Karpas-422 (cell line): Measurements from ENCODE around the gene DSE. TPM values are rescaled to one million over a fixed set of nuclear protein-coding genes. Genes with fewer than 3 reads are reported as not detected.

Experiments
- DNase-seq: peaks from one replicate; pipeline ENCODE4 v3.0.0-alpha.2; 2015
- H2AFZ ChIP-seq: fragments of 200-600 bp; sonication (generic); 2 replicates; pipeline ENCODE4 v1.6.1; 2014; ENCODE audit warnings: antibody characterized with exemption, low read length, mixed read lengths
- H3K27ac ChIP-seq: fragments of 200-600 bp; sonication (generic); 2 replicates; pipeline ENCODE4 v1.5.1; 2014; ENCODE audit warnings: mild to moderate bottlenecking, low read length, moderate library complexity
- H3K27me3 ChIP-seq: fragments of 200-600 bp; sonication (generic); 2 replicates; pipeline ENCODE4 v1.6.1; 2014; ENCODE audit warnings: low read length, mixed read lengths
- H3K36me3 ChIP-seq: fragments of 200-600 bp; sonication (generic); 2 replicates; pipeline ENCODE4 v1.6.1; 2014; ENCODE audit warnings: low read length, mixed read lengths; ENCODE audit not compliant: insufficient read depth
- H3K4me1 ChIP-seq: fragments of 200-600 bp; sonication (generic); 2 replicates; pipeline ENCODE4 v1.6.1; 2014; ENCODE audit warnings: mild to moderate bottlenecking, low read length, mixed read lengths
- H3K4me2 ChIP-seq: fragments of 200-600 bp; sonication (generic); 2 replicates; pipeline ENCODE4 v1.6.1; 2014; ENCODE audit warnings: low read length, low read depth, mild to moderate bottlenecking; ENCODE audit not compliant: poor library complexity, severe bottlenecking
- H3K4me3 ChIP-seq: fragments of 200-600 bp; sonication (generic); 2 replicates; pipeline ENCODE4 v1.5.1; 2014; ENCODE audit warnings: mild to moderate bottlenecking, antibody characterized with exemption, low read length, mixed read lengths
- H3K79me2 ChIP-seq: fragments of 200-600 bp; sonication (generic); 2 replicates; pipeline ENCODE4 v1.6.1; 2014; ENCODE audit warnings: mild to moderate bottlenecking, low read length, mixed read lengths
- H3K9ac ChIP-seq: fragments of 200-600 bp; sonication (generic); 2 replicates; pipeline ENCODE4 v1.6.0; 2014; ENCODE audit warnings: low read length
- H3K9me2 ChIP-seq: fragments of 200-600 bp; sonication (generic), shearing (Covaris generic); replicated peaks from 2 replicates; pipeline ENCODE4 v1.6.0; 2014; ENCODE audit warnings: mild to moderate bottlenecking, low read length, moderate library complexity; ENCODE audit not compliant: insufficient read depth
- H3K9me3 ChIP-seq: fragments of 300-700, 200-600 bp; sonication (generic); 2 replicates; pipeline ENCODE4 v1.6.1; 2014; ENCODE audit warnings: low read length, mixed read lengths
- H4K20me1 ChIP-seq: fragments of 200-600 bp; sonication (generic); 2 replicates; pipeline ENCODE4 v1.6.1; 2014; ENCODE audit warnings: mild to moderate bottlenecking, antibody characterized with exemption, low read length, low read depth; ENCODE audit not compliant: insufficient read depth
- total RNA-seq: library from RNA; depleted of rRNA; stranded (reverse); fragments of >200 nt; shearing (Covaris generic); gene quantifications from 2 replicates; pipeline ENCODE4 v1.2.3, GENCODE V29; 2014; ENCODE audit warnings: low replicate concordance

The DSE gene
- total RNA-seq, 1 experiment from 2014 or later, result 7.5 TPM

GRCh38 chr6:116351101-116351500, 19.6 kb upstream of the DSE start:
- H3K27me3 ChIP-seq, result no peaks in the 10 kb centered on the region
- H3K9me2 ChIP-seq, result no peaks in the 10 kb centered on the region
- DNase-seq, result no peak
- H3K9me3 ChIP-seq, result no peaks in the 10 kb centered on the region
- H3K79me2 ChIP-seq, result no peaks in the 10 kb centered on the region
- H3K4me3 ChIP-seq, result no peak overlapping the region
- H3K4me1 ChIP-seq, result no peaks in the 10 kb centered on the region
- no peak overlapping the region for H2AFZ ChIP-seq
- H4K20me1 ChIP-seq, result no peaks in the 10 kb centered on the region
- no peaks in the 10 kb centered on the region for H3K36me3 ChIP-seq
- no peak overlapping the region for H3K9ac ChIP-seq
- no peak overlapping the region for H3K27ac ChIP-seq
- H3K4me2 ChIP-seq, result no peak overlapping the region

DNA sequence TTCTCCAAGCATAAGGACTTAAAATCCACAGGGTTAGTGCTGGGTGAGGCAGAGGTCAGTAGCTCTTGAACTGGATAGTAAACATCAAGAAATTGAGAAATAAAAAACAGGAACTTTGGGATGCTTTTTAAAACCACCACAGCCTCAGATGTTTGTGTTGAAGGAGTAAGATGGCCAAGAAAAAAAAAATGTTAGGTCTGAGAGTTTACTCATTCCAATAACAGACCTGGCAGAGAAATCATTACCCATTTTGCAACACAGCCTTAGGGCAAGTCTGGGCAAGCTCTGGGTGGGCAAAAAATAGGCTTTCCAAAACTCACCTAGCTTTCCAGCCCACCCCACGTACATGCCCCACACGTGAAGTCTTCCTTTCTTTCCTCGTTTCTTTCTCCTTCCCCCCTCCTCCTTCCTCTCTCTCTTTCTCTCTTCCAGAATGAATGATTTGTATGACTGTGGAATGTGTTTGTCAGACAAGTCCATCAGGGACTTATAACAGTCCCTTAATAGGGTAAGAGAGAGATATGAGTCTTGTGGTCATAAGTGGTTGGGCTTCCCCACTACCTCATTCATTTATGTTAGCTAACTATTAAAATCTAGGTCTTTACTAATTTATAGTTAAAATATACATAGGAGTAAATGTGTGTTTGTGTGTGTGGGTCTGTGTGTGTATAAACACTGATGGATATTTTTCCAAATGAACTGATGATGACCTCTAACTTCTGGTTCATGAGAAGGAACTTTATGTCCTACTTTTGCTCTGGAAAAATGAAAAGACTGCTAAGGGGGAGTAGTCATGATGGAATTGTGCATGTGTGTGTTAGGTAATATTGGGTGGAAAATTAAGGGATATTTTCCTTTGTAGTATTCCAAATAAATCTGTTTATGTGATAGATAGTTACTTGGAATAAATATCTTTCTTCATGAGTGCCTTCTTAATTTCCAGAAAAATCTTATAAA, 18.0 kb upstream of the DSE start:
- H3K9me3 ChIP-seq, result no peaks in the 10 kb centered on the region
- H3K27me3 ChIP-seq, result no peaks in the 10 kb centered on the region
- H4K20me1 ChIP-seq, result no peaks in the 10 kb centered on the region
- H3K4me2 ChIP-seq, result no peak overlapping the region
- no peak overlapping the region for H3K27ac ChIP-seq
- H3K9ac ChIP-seq, result no peak overlapping the region
- H3K4me1 ChIP-seq, result no peaks in the 10 kb centered on the region
- no peak for DNase-seq
- H3K4me3 ChIP-seq, result no peak overlapping the region
- H3K79me2 ChIP-seq, result no peaks in the 10 kb centered on the region
- no peaks in the 10 kb centered on the region for H3K9me2 ChIP-seq
- no peaks in the 10 kb centered on the region for H3K36me3 ChIP-seq
- H2AFZ ChIP-seq, result no peak overlapping the region

- no peaks in the 10 kb centered on the region for H3K79me2 ChIP-seq
- H3K36me3 ChIP-seq, result no peaks in the 10 kb centered on the region
- no peak overlapping the region for H3K27ac ChIP-seq
- H3K9me3 ChIP-seq, result no peaks in the 10 kb centered on the region
- no peak overlapping the region for H3K4me3 ChIP-seq
- no peak overlapping the region for H3K4me2 ChIP-seq
- H3K27me3 ChIP-seq, result no peaks in the 10 kb centered on the region
- no peaks in the 10 kb centered on the region for H3K9me2 ChIP-seq
- no peaks in the 10 kb centered on the region for H4K20me1 ChIP-seq
- H3K9ac ChIP-seq, result no peak overlapping the region
- H2AFZ ChIP-seq, result no peak overlapping the region
- DNase-seq, result no peak
- no peaks in the 10 kb centered on the region for H3K4me1 ChIP-seq
These were observed 16.5 kb upstream of the DSE start for GRCh38 chr6:116354236-116354635.

DNA sequence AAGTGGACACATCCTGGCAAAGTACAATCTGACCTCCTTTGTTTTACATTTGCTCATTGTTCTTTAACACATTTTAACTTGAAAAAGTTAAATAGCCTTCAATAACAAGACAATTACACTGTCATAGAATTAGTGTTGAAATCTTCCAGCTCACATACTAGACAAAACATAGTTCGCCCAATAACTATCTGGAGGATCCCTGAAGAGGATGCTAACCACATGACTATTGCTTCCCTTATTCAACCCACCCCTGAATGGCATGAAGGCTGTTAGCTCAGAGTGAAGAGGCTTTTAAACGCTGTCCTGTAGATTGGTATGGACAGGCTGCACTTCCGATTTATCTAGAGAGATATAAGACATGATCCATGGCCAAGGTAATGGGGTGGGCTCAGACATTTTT, 15.0 kb upstream of the DSE start:
- Histone ChIP-seq H3K4me2 (no peak overlapping the region), H3K79me2 (no peaks in the 10 kb centered on the region), H3K9me2 (no peaks in the 10 kb centered on the region), H3K9me3 (no peaks in the 10 kb centered on the region), H3K36me3 (no peaks in the 10 kb centered on the region), H3K4me3 (no peak overlapping the region), H2AFZ (no peak overlapping the region), H3K27ac (no peak overlapping the region), H3K4me1 (no peaks in the 10 kb centered on the region), H4K20me1 (no peaks in the 10 kb centered on the region), H3K9ac (no peak overlapping the region), H3K27me3 (no peaks in the 10 kb centered on the region)
- DNase-seq, result no peak

GRCh38 chr6:116359131-116359530, 11.6 kb upstream of the DSE start:
- DNase-seq, result no peak

GRCh38 chr6:116359835-116360234, 10.9 kb upstream of the DSE start:
- no peak overlapping the region for H3K4me2 ChIP-seq
- H3K79me2 ChIP-seq, result no peaks in the 10 kb centered on the region
- no peaks in the 10 kb centered on the region for H3K4me1 ChIP-seq
- no peaks in the 10 kb centered on the region for H4K20me1 ChIP-seq
- H2AFZ ChIP-seq, result no peak overlapping the region
- H3K4me3 ChIP-seq, result no peak overlapping the region
- DNase-seq, result no peak
- no peaks in the 10 kb centered on the region for H3K27me3 ChIP-seq
- no peaks in the 10 kb centered on the region for H3K9me2 ChIP-seq
- H3K9ac ChIP-seq, result no peak overlapping the region
- H3K27ac ChIP-seq, result no peak overlapping the region
- no peaks in the 10 kb centered on the region for H3K9me3 ChIP-seq
- H3K36me3 ChIP-seq, result no peaks in the 10 kb centered on the region

More at GRCh38 chr6:116359131-116359530, 11.6 kb upstream of the DSE start:
- H3K9me2 ChIP-seq, result no peaks in the 10 kb centered on the region
- H3K4me3 ChIP-seq, result no peak overlapping the region
- H4K20me1 ChIP-seq, result no peaks in the 10 kb centered on the region
- no peaks in the 10 kb centered on the region for H3K4me1 ChIP-seq
- no peak overlapping the region for H3K4me2 ChIP-seq
- no peak overlapping the region for H3K9ac ChIP-seq
- H3K27ac ChIP-seq, result no peak overlapping the region
- H3K27me3 ChIP-seq, result no peaks in the 10 kb centered on the region
- no peaks in the 10 kb centered on the region for H3K9me3 ChIP-seq
- H3K36me3 ChIP-seq, result no peaks in the 10 kb centered on the region
- H2AFZ ChIP-seq, result no peak overlapping the region
- no peaks in the 10 kb centered on the region for H3K79me2 ChIP-seq

DNA sequence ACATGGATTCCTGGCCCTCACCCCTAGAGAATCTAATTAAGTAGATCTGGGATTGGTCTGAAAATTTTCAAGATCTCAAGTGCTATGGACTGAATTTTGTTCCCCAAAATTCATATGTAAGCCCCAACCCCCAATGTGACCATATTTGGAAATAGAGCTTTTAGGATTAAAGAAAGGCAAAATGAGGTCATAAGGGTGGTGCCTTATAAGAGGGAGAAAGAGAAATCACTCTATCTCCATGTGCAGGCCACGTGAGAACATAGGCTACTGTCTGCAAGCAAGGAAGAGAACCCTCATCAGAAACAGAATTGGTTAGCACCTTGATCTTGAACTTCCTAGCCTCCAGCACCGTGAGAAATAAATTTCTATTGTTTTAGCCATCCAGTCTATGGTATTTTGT, 8.5 kb upstream of the DSE start:
- no peak overlapping the region for H3K4me2 ChIP-seq
- no peak overlapping the region for H3K4me3 ChIP-seq
- no peak overlapping the region for H3K9ac ChIP-seq
- H3K27ac ChIP-seq, result no peak overlapping the region
- H3K9me3 ChIP-seq, result no peaks in the 10 kb centered on the region
- H3K9me2 ChIP-seq, result no peaks in the 10 kb centered on the region
- H3K27me3 ChIP-seq, result no peaks in the 10 kb centered on the region
- no peaks in the 10 kb centered on the region for H4K20me1 ChIP-seq
- no peak overlapping the region for H2AFZ ChIP-seq
- H3K79me2 ChIP-seq, result no peaks in the 10 kb centered on the region
- no peak for DNase-seq
- H3K4me1 ChIP-seq, result no peaks in the 10 kb centered on the region
- H3K36me3 ChIP-seq, result no peaks in the 10 kb centered on the region

DNA sequence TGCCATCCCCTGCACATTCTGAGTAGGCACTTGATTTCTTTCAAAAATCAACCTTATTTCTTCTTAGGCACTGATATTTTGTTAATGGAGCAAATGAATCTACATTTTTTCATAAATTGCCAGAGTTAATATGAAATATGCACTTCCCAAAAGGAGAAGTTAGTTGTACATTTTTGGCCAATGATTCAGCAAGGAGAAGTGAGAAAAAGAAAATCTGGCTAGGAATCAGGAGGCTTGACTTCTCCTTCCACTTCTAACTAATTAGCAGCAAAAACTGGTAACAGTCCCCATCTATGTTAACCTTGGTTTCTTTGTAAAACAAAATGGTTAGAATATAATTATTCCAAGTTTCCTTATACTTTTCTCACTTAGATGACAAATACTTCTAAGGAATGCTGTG, 7.0 kb upstream of the DSE start:
- H3K4me2 ChIP-seq, result no peak overlapping the region

More for the DNA sequence above, 7.0 kb upstream of the DSE start:
- Histone ChIP-seq H3K9me2 (no peaks in the 10 kb centered on the region), H3K27me3 (no peaks in the 10 kb centered on the region), H3K27ac (no peak overlapping the region), H3K4me3 (no peak overlapping the region), H3K9me3 (no peaks in the 10 kb centered on the region), H2AFZ (no peak overlapping the region), H4K20me1 (no peaks in the 10 kb centered on the region), H3K4me1 (no peaks in the 10 kb centered on the region), H3K79me2 (no peaks in the 10 kb centered on the region), H3K9ac (no peak overlapping the region), H3K36me3 (no peaks in the 10 kb centered on the region)
- no peak for DNase-seq
